Cardiac fibroblast (primary cell): ENCODE data around the gene RNF130.

ENCODE experiments used
- DNase-seq, 2 donors: peaks; one replicate each; pipeline versions ENCODE4 v3.0.0 to v3.0.0-alpha.2; 2010; ENCODE audit warnings: low read depth in 2 of 2
- H3K4me3 ChIP-seq, 2 donors: replicated peaks in 1 of 2; 1 replicate in 1 of 2; 2 replicates in 1 of 2; pipeline ENCODE4 v1.5.1; 2011; ENCODE audit warnings: low read depth in 2 of 2, low read length in 2 of 2, mild to moderate bottlenecking in 2 of 2, moderate library complexity in 1 of 2
- TF ChIP-seq, protein P1 (sequence below): IDR thresholded peaks from one replicate; pipeline ENCODE4 v1.5.1; 2011; ENCODE audit warnings: low read depth, mild to moderate bottlenecking, low read length, inconsistent platforms

RNF130 gene

DNA sequence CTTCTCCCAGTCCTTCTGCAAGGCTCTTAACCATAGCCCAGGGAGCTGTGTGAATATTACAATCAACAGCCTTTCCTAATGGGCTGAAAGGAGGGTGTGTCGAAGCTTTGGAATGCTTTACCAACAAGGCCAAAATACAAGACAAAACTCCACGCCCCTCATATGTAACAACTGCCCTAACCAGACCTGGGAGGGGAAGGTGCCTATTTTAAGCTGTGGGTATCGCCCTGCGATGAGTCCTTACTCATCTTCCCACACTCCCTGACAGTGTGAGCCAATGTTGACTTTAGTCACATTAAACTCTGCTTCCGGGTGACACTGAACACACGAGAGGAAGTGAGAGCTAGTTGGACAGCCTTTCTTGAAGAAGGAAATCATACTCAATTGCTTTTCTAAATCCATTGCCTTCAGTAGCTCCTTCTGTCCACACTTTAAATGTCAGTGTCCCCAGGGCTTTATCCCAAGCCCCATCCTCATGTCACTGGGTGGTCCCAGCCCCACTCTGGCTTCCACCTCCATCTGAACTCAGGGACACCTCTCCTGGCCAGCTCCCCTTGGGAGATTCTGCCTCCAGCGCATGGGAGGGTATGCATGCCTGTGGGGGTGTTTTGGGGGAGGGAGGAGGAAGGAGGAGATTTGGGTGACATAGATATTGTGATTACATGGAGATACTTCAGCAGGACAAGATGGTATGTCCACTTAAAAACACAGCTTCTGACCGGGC lies 157.4 kb downstream of the RNF130 start:
- TF ChIP-seq, protein P1, sequence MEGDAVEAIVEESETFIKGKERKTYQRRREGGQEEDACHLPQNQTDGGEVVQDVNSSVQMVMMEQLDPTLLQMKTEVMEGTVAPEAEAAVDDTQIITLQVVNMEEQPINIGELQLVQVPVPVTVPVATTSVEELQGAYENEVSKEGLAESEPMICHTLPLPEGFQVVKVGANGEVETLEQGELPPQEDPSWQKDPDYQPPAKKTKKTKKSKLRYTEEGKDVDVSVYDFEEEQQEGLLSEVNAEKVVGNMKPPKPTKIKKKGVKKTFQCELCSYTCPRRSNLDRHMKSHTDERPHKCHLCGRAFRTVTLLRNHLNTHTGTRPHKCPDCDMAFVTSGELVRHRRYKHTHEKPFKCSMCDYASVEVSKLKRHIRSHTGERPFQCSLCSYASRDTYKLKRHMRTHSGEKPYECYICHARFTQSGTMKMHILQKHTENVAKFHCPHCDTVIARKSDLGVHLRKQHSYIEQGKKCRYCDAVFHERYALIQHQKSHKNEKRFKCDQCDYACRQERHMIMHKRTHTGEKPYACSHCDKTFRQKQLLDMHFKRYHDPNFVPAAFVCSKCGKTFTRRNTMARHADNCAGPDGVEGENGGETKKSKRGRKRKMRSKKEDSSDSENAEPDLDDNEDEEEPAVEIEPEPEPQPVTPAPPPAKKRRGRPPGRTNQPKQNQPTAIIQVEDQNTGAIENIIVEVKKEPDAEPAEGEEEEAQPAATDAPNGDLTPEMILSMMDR: no peak
- H3K4me3 ChIP-seq: no peak overlapping the region
- peak; percentile 39 to 69 for DNase-seq

GRCh38 chr5:179913461-179913860 lies 158.1 kb downstream of the RNF130 start:
- DNase-seq: no peak
- no peak overlapping the region for H3K4me3 ChIP-seq

DNA sequence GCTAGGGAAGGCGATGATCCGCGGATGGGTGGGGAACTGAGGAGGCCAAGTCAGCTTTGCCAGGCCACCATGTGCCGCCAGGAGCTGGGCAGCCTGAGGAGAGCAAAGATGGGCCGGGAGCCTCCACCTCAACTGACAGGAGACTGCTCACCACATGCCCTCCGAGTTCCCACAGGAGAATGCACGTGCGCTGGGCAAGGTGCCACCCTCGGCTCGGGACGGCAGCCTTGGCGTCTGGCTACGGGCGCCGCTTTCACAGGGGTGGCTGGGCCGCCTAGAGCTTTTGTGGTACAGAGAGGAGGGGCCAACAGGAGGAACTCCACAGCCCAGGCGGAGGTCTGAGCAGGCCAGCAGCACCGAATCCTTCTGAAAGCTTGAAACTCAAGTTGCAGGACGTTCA lies 158.6 kb downstream of the RNF130 start:
- H3K4me3 ChIP-seq: no peak overlapping the region
- TF ChIP-seq, protein P1: no peak
- DNase-seq: no peak

More at GRCh38 chr5:179913461-179913860, 158.1 kb downstream of the RNF130 start:
- TF ChIP-seq, protein P1: no peak

DNA sequence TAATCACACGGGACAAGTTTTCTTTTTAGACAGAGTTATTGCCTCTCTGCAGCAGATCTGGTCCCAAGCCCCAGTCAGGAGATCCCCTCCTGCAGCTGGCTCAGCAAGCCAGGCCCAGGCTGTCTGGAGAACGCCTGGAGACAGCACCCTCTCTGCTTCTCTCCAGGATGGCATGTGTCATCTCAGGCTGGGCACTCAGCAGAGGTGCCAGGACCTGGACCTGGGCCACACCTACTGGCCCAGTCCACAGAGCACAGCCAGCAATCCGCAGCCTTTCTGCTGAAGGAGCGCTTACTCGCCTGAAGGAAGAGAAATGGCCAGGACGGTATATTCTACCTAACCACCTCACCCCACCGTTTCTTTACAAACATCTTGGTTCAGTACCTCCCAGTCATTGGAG lies 159.2 kb downstream of the RNF130 start:
- DNase-seq: no peak
- H3K4me3 ChIP-seq: no peak overlapping the region
- TF ChIP-seq, protein P1: no peak

DNA sequence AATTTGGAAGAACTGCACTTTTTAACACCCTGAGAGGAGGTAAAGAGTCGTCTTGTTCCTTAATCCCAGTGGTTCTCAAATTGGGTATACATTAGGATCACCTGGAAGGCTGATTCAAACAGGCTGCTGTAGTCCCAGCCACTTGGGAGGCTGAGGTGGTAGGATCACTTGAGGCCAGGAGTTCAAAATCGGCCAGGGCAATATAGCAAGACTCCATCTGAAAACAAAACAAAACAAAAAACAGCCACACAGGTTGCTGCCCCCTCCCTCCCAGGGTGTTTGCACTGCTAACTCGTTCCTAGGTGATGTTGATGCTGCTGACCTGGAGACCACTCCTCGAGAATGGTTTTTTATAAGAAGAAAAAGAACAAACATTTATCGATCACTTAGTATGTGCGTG lies 162.3 kb downstream of the RNF130 start:
- TF ChIP-seq, protein P1: no peak
- DNase-seq: no peak
- no peak overlapping the region for H3K4me3 ChIP-seq

- no peak overlapping the region for H3K4me3 ChIP-seq
- DNase-seq: no peak
- TF ChIP-seq, protein P1: no peak
These were observed 163.0 kb downstream of the RNF130 start for GRCh38 chr5:179908528-179908927.
